SW 1271 (cell line): Measurements from ENCODE around the gene DIPK1A.

Experiments
- DNase-seq, 2 experiments: peaks; one replicate each; lab custom pipeline; 2025; lab: John Stamatoyannopoulos, UW

The DIPK1A gene

GRCh38 chr1:92797961-92798360 is 163.3 kb downstream of the DIPK1A start:
- no peak for DNase-seq

DNA sequence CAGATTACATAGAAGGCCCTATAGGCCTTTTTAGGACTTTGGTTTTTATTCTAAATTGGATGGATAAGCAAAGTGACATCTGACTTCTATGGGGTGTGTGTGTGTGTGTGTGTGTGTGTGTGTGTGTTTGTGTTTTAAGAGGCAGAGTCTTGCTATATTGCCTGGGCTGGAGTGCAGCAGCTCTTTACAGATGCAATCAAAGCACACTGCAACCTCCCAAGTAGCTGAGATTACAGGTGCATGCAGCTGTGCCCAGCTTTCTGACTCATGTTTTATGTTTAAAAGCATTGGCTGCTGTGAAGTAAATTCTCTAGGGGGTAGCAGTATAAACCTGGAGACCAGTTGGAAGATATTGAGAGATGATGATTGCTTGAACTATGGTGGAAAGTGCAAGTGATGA is 164.0 kb downstream of the DIPK1A start:
- DNase-seq = no peak

DNA sequence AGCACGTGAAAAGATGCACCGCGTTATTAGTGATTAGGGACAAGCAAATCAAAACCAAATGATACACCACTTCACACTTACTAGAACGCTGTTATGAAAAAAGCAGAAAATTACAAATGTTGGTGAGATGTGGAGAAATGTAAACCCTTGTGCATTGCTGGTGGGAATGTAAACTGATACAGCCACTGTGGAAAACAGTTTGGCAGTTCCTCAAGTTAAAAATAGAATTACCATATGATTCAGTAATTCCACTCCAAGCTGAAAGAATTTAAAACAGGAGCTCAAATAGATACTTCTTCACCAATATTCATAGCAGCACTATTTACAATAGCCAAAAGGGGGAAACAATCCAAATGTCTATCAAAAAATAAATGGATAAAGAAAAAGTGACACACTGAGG is 166.1 kb downstream of the DIPK1A start:
- DNase-seq = no peak

DNA sequence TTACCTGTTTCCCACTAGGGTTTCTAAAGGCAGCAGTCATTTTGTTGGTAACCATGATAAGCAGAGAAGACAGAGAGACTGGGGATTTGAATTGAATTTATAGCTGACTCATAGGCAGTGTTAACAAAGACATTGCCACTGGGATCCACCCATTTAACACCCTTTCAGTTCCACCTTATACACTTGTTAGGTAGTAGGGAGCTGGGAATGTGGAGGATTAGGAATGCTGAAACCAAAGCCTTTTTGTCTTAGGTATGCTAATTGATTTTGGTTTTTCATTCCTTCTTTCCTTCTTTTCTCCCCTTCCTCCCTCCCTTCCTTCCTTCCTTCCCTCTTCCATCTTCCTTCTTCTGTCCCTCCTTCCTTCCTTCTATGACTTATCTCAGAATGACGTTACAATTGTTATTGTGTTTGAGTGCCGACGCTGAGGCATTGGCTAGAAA is 168.9 kb downstream of the DIPK1A start:
- DNase-seq = no peak
